ENCODE data around the gene LARGE2.

GRCh38 chr11:45876401-45876800 lies 46.1 kb upstream of the LARGE2 start:
- TF ChIP-seq CTCF (conservative IDR thresholded peaks at IDR 0.05; ENCODE audit: low read length) (no peak), EZH2phosphoT487 (IDR thresholded peaks at IDR 0.05; ENCODE audit: borderline replicate concordance, low read depth, low read length) (no peak)

All from OCI-LY7 (cell line).